NCI-H187 treated with DMSO at 0.1 percent for 48 hours (cell line): ENCODE data around the gene PPP1R13L.
"Not testable (repeated sequence)": the region's sequence is repeated elsewhere in the genome, so short reads cannot be mapped to it uniquely, and the experiment has no call there.

Experiments used
- DNase-seq: peaks from one replicate; lab custom pipeline; 2025; lab: John Stamatoyannopoulos, UW

The PPP1R13L gene

GRCh38 chr19:45346449-45346848 lies 58.4 kb downstream of the PPP1R13L start:
- no peak for DNase-seq

GRCh38 chr19:45345506-45345860 lies 59.4 kb downstream of the PPP1R13L start:
- DNase-seq = no peak

- no peak for DNase-seq
These were observed 60.0 kb downstream of the PPP1R13L start for GRCh38 chr19:45344621-45345505.

- no peak for DNase-seq
These were observed 62.0 kb downstream of the PPP1R13L start for GRCh38 chr19:45342911-45343310.

GRCh38 chr19:45340899-45341453 lies 63.9 kb downstream of the PPP1R13L start:
- DNase-seq = no peak

- DNase-seq = no peak
These were observed 64.5 kb downstream of the PPP1R13L start, which contains the start of gene KLC3 for GRCh38 chr19:45340232-45340898. Gene KLC3, plus strand, starts transcription at chr19:45340750. Its CDS starts 4,792 bp downstream, at chr19:45345542.

GRCh38 chr19:45339629-45340028 lies 65.2 kb downstream of the PPP1R13L start:
- no peak for DNase-seq

- no peak for DNase-seq
These were observed 68.1 kb downstream of the PPP1R13L start for GRCh38 chr19:45336696-45337251.

- not testable (repeated sequence) for DNase-seq
These were observed 70.0 kb downstream of the PPP1R13L start for GRCh38 chr19:45334881-45335280.

GRCh38 chr19:45333609-45334303 lies 71.1 kb downstream of the PPP1R13L start:
- DNase-seq = no peak

GRCh38 chr19:45331411-45331810 lies 73.5 kb downstream of the PPP1R13L start:
- no peak for DNase-seq
